GM12878 (cell line): ENCODE results near the gene NDUFV3. TPM values are rescaled to one million over a fixed set of nuclear protein-coding genes. Genes with fewer than 3 reads are reported as not detected.

ENCODE experiments used
- ATAC-seq: fragments of 200-7000 bp; cut with Tn5 transposase; 3 replicates; pipeline ENCODE4 v1.9.1; 2020; ENCODE audit warnings: mild to moderate bottlenecking, moderate library complexity
- BruUV-seq: library from RNA; stranded (reverse); fragments of 400-500 nt; replicated peaks from 2 replicates; lab custom pipeline; 2021; lab: Mats Ljungman, UMichigan
- CTCF ChIA-PET: fragments of 300-600 bp; sonication (Branson Sonifier 250); formaldehyde crosslinking; extraction: SDS; loops from one replicate; lab custom pipeline; 2021; ENCODE audit warnings: inconsistent platforms; lab: Yijun Ruan, JAX
- POLR2A ChIA-PET: fragments of 350-600 bp; formaldehyde crosslinking; extraction: SDS; loops from one replicate; lab custom pipeline; 2021; ENCODE audit warnings: inconsistent platforms; lab: Charles Lee
- RAD21 ChIA-PET: fragments of 300-600 bp; sonication (Branson Sonifier 250); formaldehyde crosslinking; loops from one replicate; lab custom pipeline; 2023; ENCODE audit warnings: antibody characterized with exemption; ENCODE audit not compliant: unreplicated experiment; lab: Charles Lee
- SMC1A ChIA-PET: fragments of 300-600 bp; sonication (Branson Sonifier 250); formaldehyde crosslinking; loops from one replicate; lab custom pipeline; 2023; ENCODE audit not compliant: unreplicated experiment, uncharacterized antibody; lab: Charles Lee
- DNase-seq: peaks from one replicate; pipeline ENCODE4 v3.0.0-alpha.2; 2011; ENCODE audit warnings: low read depth, low spot score
- FAIRE-seq: peaks from 3 replicates; lab custom pipeline; 2011; peaks lifted over from hg19 to GRCh38; lab: Jason Lieb, UNC
- H2AFZ ChIP-seq: 2 replicates; pipeline ENCODE4 v1.6.0; 2011; ENCODE audit warnings: low read depth, low read length, control low read depth; ENCODE audit not compliant: control insufficient read depth
- H3K27ac ChIP-seq: 2 replicates; pipeline ENCODE4 v1.5.1; 2011; ENCODE audit warnings: control low read depth; ENCODE audit not compliant: control insufficient read depth, insufficient read depth
- H3K27me3 ChIP-seq, 2 experiments: replicated peaks in 1 of 2; 2 replicates each; pipeline versions ENCODE4 v1.6.0 to v1.6.1; 2011; ENCODE audit warnings: low read length in 1 of 2; ENCODE audit not compliant: control insufficient read depth in 2 of 2, insufficient read depth in 2 of 2
- H3K36me3 ChIP-seq, 2 experiments: 2 replicates each; pipeline ENCODE4 v1.5.1; 2011; ENCODE audit warnings: low read length in 1 of 2; ENCODE audit not compliant: control insufficient read depth in 2 of 2, insufficient read depth in 2 of 2
- H3K4me1 ChIP-seq: 2 replicates; pipeline ENCODE4 v1.6.1; 2011; ENCODE audit warnings: mild to moderate bottlenecking, low read length, moderate library complexity, mixed read lengths; ENCODE audit not compliant: control insufficient read depth, insufficient read depth
- H3K4me2 ChIP-seq: 2 replicates; pipeline ENCODE4 v1.6.0; 2011; ENCODE audit warnings: control low read depth; ENCODE audit not compliant: control insufficient read depth, insufficient read depth
- H3K4me3 ChIP-seq: fragments of 200-600 bp; sonication (generic); 2 replicates; pipeline ENCODE4 v1.5.1; 2016
- H3K79me2 ChIP-seq: 2 replicates; pipeline ENCODE4 v1.6.0; 2011; ENCODE audit warnings: low read length; ENCODE audit not compliant: control insufficient read depth, insufficient read depth
- H3K9ac ChIP-seq: 2 replicates; pipeline ENCODE4 v1.8.0; 2011; ENCODE audit warnings: low read length, control low read depth, mixed read lengths; ENCODE audit not compliant: control insufficient read depth, insufficient read depth
- H3K9me3 ChIP-seq: replicated peaks from 3 replicates; pipeline ENCODE4 v1.5.1; 2011; ENCODE audit warnings: mild to moderate bottlenecking, low read length; ENCODE audit not compliant: control insufficient read depth, insufficient read depth
- H4K20me1 ChIP-seq: 2 replicates; pipeline ENCODE4 v1.6.0; 2011; ENCODE audit not compliant: control insufficient read depth, insufficient read depth
- BHLHE40 ChIP-seq, 2 experiments: fragments of 450-650 bp in 1 of 2; IDR thresholded peaks; 2 replicates each; pipeline ENCODE4 v1.6.1; 2011 to 2017; ENCODE audit warnings: low read depth in 2 of 2, borderline replicate concordance in 1 of 2, improper control_type of control experiment in 1 of 2, low read length in 1 of 2, mild to moderate bottlenecking in 1 of 2
- SREBF1 ChIP-seq: IDR thresholded peaks from 2 replicates; pipeline ENCODE4 v1.6.1; 2012; ENCODE audit warnings: mild to moderate bottlenecking, low read length
- SREBF2 ChIP-seq: IDR thresholded peaks from 2 replicates; pipeline ENCODE4 v1.6.1; 2012; ENCODE audit warnings: mild to moderate bottlenecking, low read length
- STAT3 ChIP-seq: IDR thresholded peaks from 2 replicates; pipeline ENCODE4 v1.6.1; 2011; ENCODE audit warnings: low read depth, low read length, improper control_type of control experiment
- ZBTB33 ChIP-seq: fragments of 450-650 bp; IDR thresholded peaks from 2 replicates; pipeline ENCODE4 v1.6.1; 2017; ENCODE audit warnings: mild to moderate bottlenecking
- WGBS: methylation state at CpG from one replicate; pipeline ENCODE4 v1.1.6; 2016; ENCODE audit warnings: low lambda C conversion rate; ENCODE audit not compliant: insufficient replicate concordance, insufficient coverage; ENCODE audit errors: missing lambda C conversion rate; 5-methylcytosine and 5-hydroxymethylcytosine counted together
- in situ Hi-C: fragments of 300-500 bp; cut with MboI; formaldehyde crosslinking; loops from 9 replicates; pipeline ENCODE4 v1.14.3; 2018; ENCODE audit warnings: mixed read lengths
- intact Hi-C: fragments of 100-400 bp; cut with micrococcal nuclease; formaldehyde crosslinking; loops from one replicate; pipeline ENCODE4 v1.14.2; 2022; ENCODE audit not compliant: unreplicated experiment
- polyA plus RNA-seq, 11 experiments: library from polyadenylated mRNA; depleted of rRNA in 4 of 11; unstranded in 6 of 11; stranded (reverse) in 5 of 11; fragments of >200 nt; fragmentation: Nextera tagmentation in 4 of 11; fragmentation: Illumina TruSeq in 1 of 11; extraction: Ambion mirVana in 4 of 11; extraction: Trizol in 1 of 11; gene quantifications; 1 replicate in 1 of 11; 2 replicates in 10 of 11; pipeline versions ENCODE4 v1.2.1 to v1.2.3, GENCODE V29; 2011 to 2016; ENCODE audit warnings: inconsistent platforms in 2 of 11, missing spikeins in 2 of 11, low read depth in 1 of 11
- total RNA-seq, 4 experiments: library from RNA; depleted of rRNA in 3 of 4; stranded (reverse); fragments of >200 nt in 3 of 4; fragmentation: Illumina TruSeq in 1 of 4; extraction: Trizol in 1 of 4; gene quantifications; 2 replicates each; pipeline versions ENCODE4 v1.2.1 to v1.2.3, GENCODE V29; 2013 to 2021
- TF ChIP-seq, protein P1 (sequence below): IDR thresholded peaks from 2 replicates; pipeline ENCODE4 v1.6.1; 2011; ENCODE audit warnings: low read depth, low read length, improper control_type of control experiment, borderline replicate concordance

Gene NDUFV3
- total and polyA plus RNA-seq, 10 of the 15 experiments (the other 5 are each of a cell fraction or from before 2014, with no cell fraction given), result 7.0 to 44.7 (median 29.9) TPM

- Histone ChIP-seq H3K27me3 (no peaks in the 10 kb centered on the region), H3K36me3 (no peaks in the 10 kb centered on the region), H3K79me2 (peaks cover 11% of the 10 kb centered on the region), H2AFZ (no peak overlapping the region), H4K20me1 (no peaks in the 10 kb centered on the region), H3K4me2 (no peak overlapping the region), H3K9ac (no peak overlapping the region), H3K4me1 (0 out of 2 replicates have a peak, but pooled peaks cover 2% of the 10 kb centered on the region), H3K27ac (no peak overlapping the region), H3K4me3 (no peak overlapping the region), H3K9me3 (no peaks in the 10 kb centered on the region)
- in situ Hi-C loops (no loop called here), intact Hi-C loops (no loop called here)
- DNase-seq (no peak), FAIRE-seq (no peak), ATAC-seq (no peak)
- 100% methylated on average over 1 of the region's 1 CpG for WGBS
- ChIA-PET POLR2A (no interaction called here), RAD21 (no interaction called here), SMC1A (no interaction called here), CTCF (interaction anchor here (1.2 kb wide), 1 partner anchor 9 kb away, joined by 4 read pairs; the partner anchor contains the start of gene NDUFV3)
- no peak for TF ChIP-seq SREBF1
- TF ChIP-seq ZBTB33, result no peak
- TF ChIP-seq BHLHE40 (IDR thresholded peaks at IDR 0.05; ENCODE audit: borderline replicate concordance in 1 of 2, low read depth in 2 of 2, low read length in 1 of 2), result no peak
- TF ChIP-seq STAT3, result no peak
- TF ChIP-seq, protein P1, sequence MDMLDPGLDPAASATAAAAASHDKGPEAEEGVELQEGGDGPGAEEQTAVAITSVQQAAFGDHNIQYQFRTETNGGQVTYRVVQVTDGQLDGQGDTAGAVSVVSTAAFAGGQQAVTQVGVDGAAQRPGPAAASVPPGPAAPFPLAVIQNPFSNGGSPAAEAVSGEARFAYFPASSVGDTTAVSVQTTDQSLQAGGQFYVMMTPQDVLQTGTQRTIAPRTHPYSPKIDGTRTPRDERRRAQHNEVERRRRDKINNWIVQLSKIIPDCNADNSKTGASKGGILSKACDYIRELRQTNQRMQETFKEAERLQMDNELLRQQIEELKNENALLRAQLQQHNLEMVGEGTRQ, result no peak
- TF ChIP-seq SREBF2, result no peak
- BruUV-seq, result no TSS peak
Observed at GRCh38 chr21:42883921-42884320, 9.2 kb upstream of the NDUFV3 start.
